ENCODE measurements around the gene HEXD. TPM values are rescaled to one million over a fixed set of nuclear protein-coding genes. Genes with fewer than 3 reads are reported as not detected.

Gene HEXD
- total RNA-seq, 1 experiment from 2014 or later: 29.5 TPM

GRCh38 chr17:82489117-82489516, 71.0 kb downstream of the HEXD start:
- Histone ChIP-seq H3K36me3 (ENCODE audit: control insufficient read depth, insufficient read depth, low read length) (peaks cover under 1% of the 10 kb centered on the region; the same call in 1 of the 2 replicates), H3K4me3 (ENCODE audit: low read depth, low read length) (no peak overlapping the region), H3K27me3 (replicated peaks; ENCODE audit: control insufficient read depth, insufficient read depth, low read length) (no peaks in the 10 kb centered on the region), H3K9me3 (no peaks in the 10 kb centered on the region), H3K4me1 (peaks cover 3% of the 10 kb centered on the region; the same call in 1 of the 2 replicates)
- BruUV-seq (replicated peaks): no TSS peak
- ChIA-PET CTCF (no interaction called here), POLR2A (no interaction called here)
- DNase-seq: no peak
- H3K27me3 Mint-ChIP-seq (ENCODE audit: insufficient read depth, unreplicated experiment): no peaks in the 10 kb centered on the region
- H3K9me3 Mint-ChIP-seq (ENCODE audit: unreplicated experiment): no peaks in the 10 kb centered on the region
- H3K4me3 Mint-ChIP-seq (ENCODE audit: unreplicated experiment): no peak overlapping the region
- TF ChIP-seq CTCF (IDR thresholded peaks at IDR 0.05; ENCODE audit: insufficient read depth in 1 of 2, low read depth in 1 of 2, low read length in 1 of 2, severe bottlenecking in 1 of 2, unreplicated experiment in 1 of 2): no peak
- H3K36me3 Mint-ChIP-seq (ENCODE audit: insufficient read depth, unreplicated experiment): peaks cover 50% of the 10 kb centered on the region
- H3K27ac Mint-ChIP-seq (ENCODE audit: unreplicated experiment): no peak overlapping the region
- peaks cover 10% of the 10 kb centered on the region for H3K4me1 Mint-ChIP-seq (ENCODE audit: low read depth, unreplicated experiment)
- intact Hi-C loops (cut with micrococcal nuclease; ENCODE audit: unreplicated experiment): no loop called here

- H3K27me3 ChIP-seq (replicated peaks; ENCODE audit: control insufficient read depth, insufficient read depth, low read length): no peaks in the 10 kb centered on the region
- Mint-ChIP-seq H3K36me3 (ENCODE audit: insufficient read depth, unreplicated experiment) (peaks cover 54% of the 10 kb centered on the region), H3K4me3 (ENCODE audit: unreplicated experiment) (no peak overlapping the region), H3K27me3 (ENCODE audit: insufficient read depth, unreplicated experiment) (peaks cover 4% of the 10 kb centered on the region), H3K4me1 (ENCODE audit: low read depth, unreplicated experiment) (peaks cover 18% of the 10 kb centered on the region), H3K27ac (ENCODE audit: unreplicated experiment) (no peak overlapping the region), H3K9me3 (ENCODE audit: unreplicated experiment) (no peaks in the 10 kb centered on the region)
- intact Hi-C loops (cut with micrococcal nuclease; ENCODE audit: unreplicated experiment): loop anchor here (5.0 kb wide), 1 partner anchor 138 kb away; no protein-coding TSS in a partner anchor
- H3K4me1 ChIP-seq: peaks cover 7% of the 10 kb centered on the region
- H3K36me3 ChIP-seq (ENCODE audit: control insufficient read depth, insufficient read depth, low read length): no peaks in the 10 kb centered on the region; the same call in 1 of the 2 replicates
- ChIA-PET CTCF (no interaction called here), POLR2A (no interaction called here)
- no peaks in the 10 kb centered on the region for H3K9me3 ChIP-seq
- TF ChIP-seq CTCF (IDR thresholded peaks at IDR 0.05; ENCODE audit: insufficient read depth in 1 of 2, low read depth in 1 of 2, low read length in 1 of 2, severe bottlenecking in 1 of 2, unreplicated experiment in 1 of 2): no peak
- DNase-seq: no peak
- H3K4me3 ChIP-seq (ENCODE audit: low read depth, low read length): no peak overlapping the region
- no TSS peak for BruUV-seq (replicated peaks)
Observed at GRCh38 chr17:82489851-82490511, 71.8 kb downstream of the HEXD start.

GRCh38 chr17:82490512-82491195, 72.5 kb downstream of the HEXD start:
- Mint-ChIP-seq H3K36me3 (ENCODE audit: insufficient read depth, unreplicated experiment) (peaks cover 49% of the 10 kb centered on the region), H3K9me3 (ENCODE audit: unreplicated experiment) (no peaks in the 10 kb centered on the region), H3K27ac (ENCODE audit: unreplicated experiment) (no peak overlapping the region), H3K4me3 (ENCODE audit: unreplicated experiment) (no peak overlapping the region), H3K27me3 (ENCODE audit: insufficient read depth, unreplicated experiment) (peaks cover 4% of the 10 kb centered on the region), H3K4me1 (ENCODE audit: low read depth, unreplicated experiment) (peaks cover 18% of the 10 kb centered on the region)
- Histone ChIP-seq H3K36me3 (ENCODE audit: control insufficient read depth, insufficient read depth, low read length) (no peaks in the 10 kb centered on the region; the same call in 1 of the 2 replicates), H3K9me3 (no peaks in the 10 kb centered on the region), H3K4me1 (peaks cover 9% of the 10 kb centered on the region), H3K27me3 (replicated peaks; ENCODE audit: control insufficient read depth, insufficient read depth, low read length) (no peaks in the 10 kb centered on the region), H3K4me3 (ENCODE audit: low read depth, low read length) (no peak overlapping the region)
- no peak for DNase-seq
- CTCF ChIA-PET: no interaction called here
- POLR2A ChIA-PET: no interaction called here
- intact Hi-C loops (cut with micrococcal nuclease; ENCODE audit: unreplicated experiment): loop anchor here (5.0 kb wide), 1 partner anchor 138 kb away; no protein-coding TSS in a partner anchor
- BruUV-seq (replicated peaks): no TSS peak
- TF ChIP-seq CTCF (IDR thresholded peaks at IDR 0.05; ENCODE audit: insufficient read depth in 1 of 2, low read depth in 1 of 2, low read length in 1 of 2, severe bottlenecking in 1 of 2, unreplicated experiment in 1 of 2): no peak
